GM20431 (cell line): ENCODE results near the gene ROBO3.

Source experiments
- in situ Hi-C: fragments of 300-500 bp; cut with MseI, MboI; formaldehyde crosslinking; loops from one replicate; pipeline ENCODE4 v1.15.0; 2020; ENCODE audit warnings: low sequenced_read_pairs; ENCODE audit not compliant: unreplicated experiment

Gene ROBO3

GRCh38 chr11:124840666-124841065 lies 24.6 kb upstream of the ROBO3 start:
- in situ Hi-C loops = loop anchor here (25.0 kb wide), 1 partner anchor 178 kb away; the partner anchor contains the start of genes SIAE and SPA17

- in situ Hi-C loops = loop anchor here (25.0 kb wide), 1 partner anchor 179 kb away; the partner anchor contains the start of genes SIAE and SPA17
Observed at GRCh38 chr11:124841201-124841600, 24.0 kb upstream of the ROBO3 start.

GRCh38 chr11:124841840-124842239 lies 23.4 kb upstream of the ROBO3 start:
- in situ Hi-C loops = loop anchor here (25.0 kb wide), 1 partner anchor 180 kb away; the partner anchor contains the start of genes SIAE and SPA17

- in situ Hi-C loops = loop anchor here (25.0 kb wide), 1 partner anchor 180 kb away; the partner anchor contains the start of genes SIAE and SPA17
Observed at GRCh38 chr11:124842305-124842704, 22.9 kb upstream of the ROBO3 start.

GRCh38 chr11:124843616-124843910 lies 21.7 kb upstream of the ROBO3 start:
- in situ Hi-C loops = loop anchor here (25.0 kb wide), 1 partner anchor 181 kb away; the partner anchor contains the start of genes SIAE and SPA17

GRCh38 chr11:124844664-124845079 lies 20.6 kb upstream of the ROBO3 start:
- in situ Hi-C loops = loop anchor here (25.0 kb wide), 1 partner anchor 182 kb away; the partner anchor contains the start of genes SIAE and SPA17

GRCh38 chr11:124846070-124846673 lies 19.1 kb upstream of the ROBO3 start:
- in situ Hi-C loops = loop anchor here (25.0 kb wide), 1 partner anchor 184 kb away; the partner anchor contains the start of genes SIAE and SPA17

GRCh38 chr11:124859171-124859570 lies 6.1 kb upstream of the ROBO3 start:
- in situ Hi-C loops = no loop called here

GRCh38 chr11:124861670-124862069 lies 3.6 kb upstream of the ROBO3 start:
- in situ Hi-C loops = no loop called here

- in situ Hi-C loops = no loop called here
Observed at GRCh38 chr11:124863137-124863825, 2.0 kb upstream of the ROBO3 start.

- in situ Hi-C loops = no loop called here
Observed at GRCh38 chr11:124863826-124864165, 1.4 kb upstream of the ROBO3 start.

GRCh38 chr11:124864176-124864891 lies 898 bp upstream of the ROBO3 start:
- in situ Hi-C loops = no loop called here

- in situ Hi-C loops = no loop called here
Observed at GRCh38 chr11:124864892-124865180, 396 bp upstream of the ROBO3 start.

GRCh38 chr11:124865902-124866851 lies 945 bp downstream of the ROBO3 start:
- in situ Hi-C loops = no loop called here

- in situ Hi-C loops = no loop called here
Observed at GRCh38 chr11:124867700-124868099, 2.5 kb downstream of the ROBO3 start.

- in situ Hi-C loops = no loop called here
Observed at GRCh38 chr11:124868331-124869274, 3.4 kb downstream of the ROBO3 start.

- in situ Hi-C loops = no loop called here
Observed at GRCh38 chr11:124869331-124869730, 4.1 kb downstream of the ROBO3 start.

- in situ Hi-C loops = no loop called here
Observed at GRCh38 chr11:124869856-124870387, 4.7 kb downstream of the ROBO3 start.

GRCh38 chr11:124870430-124870829 lies 5.2 kb downstream of the ROBO3 start:
- in situ Hi-C loops = no loop called here
